HG02852 (cell line): Measurements from ENCODE around the gene UBL4A.
A peak's percentile ranks its signal among the peaks of the same experiment; 100 is the strongest.

Source experiments
- ATAC-seq: cut with Tn5 transposase; IDR thresholded peaks from one replicate; pipeline ENCODE4 v1.9.1; 2021; ENCODE audit warnings: mild to moderate bottlenecking, moderate library complexity; ENCODE audit not compliant: unreplicated experiment

UBL4A gene

DNA sequence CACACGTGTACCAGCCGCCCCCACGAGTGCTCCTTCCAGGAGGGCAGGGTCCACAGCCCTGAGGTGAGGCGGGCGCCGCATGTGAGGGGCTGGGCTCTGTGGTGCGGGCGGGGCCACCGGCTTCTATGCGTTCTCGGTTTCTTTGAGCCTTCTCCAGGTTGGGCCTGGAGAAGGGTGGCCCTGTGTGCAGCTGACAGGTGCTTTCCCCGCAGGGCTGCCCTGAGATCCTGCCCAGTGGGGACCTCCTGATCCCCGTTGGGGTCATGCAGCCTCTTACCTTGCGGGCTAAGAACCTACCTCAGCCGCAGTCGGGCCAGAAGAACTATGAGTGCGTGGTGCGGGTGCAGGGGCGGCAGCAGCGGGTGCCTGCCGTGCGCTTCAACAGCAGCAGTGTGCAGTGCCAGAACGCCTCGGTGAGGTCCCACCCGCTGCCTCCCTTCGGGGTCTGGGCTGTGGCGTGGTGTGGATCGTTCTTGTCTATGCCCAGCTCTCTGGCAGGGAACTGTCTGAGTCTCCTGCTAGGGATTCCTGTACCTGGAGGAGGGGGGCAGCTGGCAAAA lies 21.5 kb downstream of the UBL4A start:
- no peak for ATAC-seq

GRCh38 chrX:154463611-154464220 lies 22.7 kb downstream of the UBL4A start:
- ATAC-seq: no peak

DNA sequence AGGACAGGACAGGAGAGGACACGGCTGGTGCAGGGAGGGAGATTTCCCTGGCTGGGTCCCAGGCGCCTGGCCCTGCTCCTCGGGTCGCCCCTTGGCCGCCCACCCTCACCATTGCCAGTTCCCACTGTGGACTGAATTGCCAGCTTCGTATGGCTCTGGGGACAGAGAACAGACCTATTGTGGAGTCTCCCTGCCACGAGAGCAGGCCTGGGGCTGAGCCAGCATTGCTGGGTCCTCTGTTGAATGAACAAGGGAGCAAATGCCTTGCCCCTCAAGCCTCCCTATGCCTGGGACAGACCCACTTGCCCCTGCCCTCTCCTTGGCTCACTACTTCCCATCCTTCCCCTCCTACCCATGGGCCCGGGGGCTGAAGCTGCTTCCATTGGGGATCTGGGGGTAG lies 24.0 kb downstream of the UBL4A start:
- ATAC-seq: no peak

DNA sequence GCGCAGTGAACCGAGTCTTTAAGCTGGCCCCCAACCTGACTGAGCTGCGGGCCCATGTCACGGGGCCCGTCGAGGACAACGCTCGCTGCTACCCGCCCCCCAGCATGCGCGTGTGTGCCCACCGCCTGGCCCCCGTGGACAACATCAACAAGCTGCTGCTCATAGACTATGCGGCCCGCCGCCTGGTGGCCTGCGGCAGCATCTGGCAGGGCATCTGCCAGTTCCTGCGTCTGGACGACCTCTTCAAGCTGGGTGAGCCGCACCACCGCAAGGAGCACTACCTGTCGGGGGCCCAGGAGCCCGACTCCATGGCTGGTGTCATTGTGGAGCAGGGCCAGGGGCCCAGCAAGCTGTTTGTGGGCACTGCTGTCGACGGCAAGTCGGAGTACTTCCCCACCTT lies 26.1 kb downstream of the UBL4A start:
- ATAC-seq: no peak

DNA sequence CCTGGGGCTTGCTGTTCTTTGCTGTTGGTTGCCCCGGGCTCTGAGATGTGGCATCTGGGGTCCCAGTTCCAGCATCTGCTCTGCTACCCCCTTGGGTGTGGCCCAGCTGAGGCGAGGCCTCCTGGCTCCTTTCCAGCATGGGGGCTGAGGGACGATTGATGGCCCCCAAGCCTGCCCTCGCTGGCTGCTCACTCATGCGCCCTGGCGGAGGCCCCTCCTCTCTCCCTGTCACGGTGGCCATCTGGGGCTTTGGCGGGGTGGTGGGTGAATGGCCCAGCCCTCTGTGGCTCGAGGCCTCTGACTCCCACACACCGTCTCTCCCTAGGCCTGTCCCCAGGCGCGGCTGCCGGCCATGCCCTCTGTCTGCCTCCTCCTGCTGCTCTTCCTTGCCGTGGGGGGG lies 26.6 kb downstream of the UBL4A start:
- no peak for ATAC-seq

DNA sequence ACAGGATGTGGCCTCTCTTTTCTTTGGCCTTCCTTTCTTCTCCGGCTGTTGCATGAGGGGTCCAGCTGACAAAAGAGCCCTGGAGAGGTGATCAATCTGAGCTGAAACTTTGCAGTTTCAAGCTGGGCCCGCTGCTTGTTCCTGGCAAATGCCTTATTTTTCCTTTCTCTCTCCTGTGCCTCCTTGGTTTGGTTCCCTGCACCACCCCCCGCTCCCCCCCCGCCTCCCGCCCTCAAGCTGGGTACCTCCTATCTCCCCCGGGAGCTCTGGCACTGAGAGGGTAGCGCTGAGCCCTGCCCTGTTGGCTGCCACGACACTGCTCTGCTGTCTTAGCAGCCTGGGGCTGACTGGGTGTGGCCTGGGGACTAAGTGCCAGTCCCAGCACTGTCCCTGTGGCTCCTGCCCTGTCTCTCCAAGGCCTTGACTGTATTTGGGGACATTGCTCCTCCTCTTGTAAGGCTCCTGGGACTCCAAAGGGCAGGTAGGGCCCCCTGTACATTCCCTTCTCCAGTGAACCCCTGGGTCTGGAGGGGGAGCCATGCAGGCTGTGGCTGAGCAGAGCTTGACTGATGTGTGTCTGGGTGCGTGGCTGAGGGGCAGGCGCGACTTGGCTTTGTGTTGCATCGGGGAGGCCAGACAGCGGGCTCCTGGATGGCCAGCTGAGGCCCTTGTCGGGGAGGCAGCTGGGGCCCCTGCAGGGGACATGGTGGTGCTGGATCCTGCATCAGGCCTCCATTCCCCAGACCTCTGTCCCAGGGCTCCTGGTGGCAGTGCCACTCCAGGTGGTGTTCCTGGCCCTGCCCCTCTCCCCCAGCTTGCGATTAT lies 27.2 kb downstream of the UBL4A start:
- no peak for ATAC-seq

GRCh38 chrX:154458116-154458953 lies 28.1 kb downstream of the UBL4A start, which contains the start of gene PLXNA3:
TSS of gene PLXNA3 (plus strand) at chrX:154458281. CDS start at chrX:154460184, 1,903 bp downstream.
- ATAC-seq: peak; percentile 60

- peak; percentile 40 for ATAC-seq
Measured at GRCh38 chrX:154457491-154458115, 28.8 kb downstream of the UBL4A start.

DNA sequence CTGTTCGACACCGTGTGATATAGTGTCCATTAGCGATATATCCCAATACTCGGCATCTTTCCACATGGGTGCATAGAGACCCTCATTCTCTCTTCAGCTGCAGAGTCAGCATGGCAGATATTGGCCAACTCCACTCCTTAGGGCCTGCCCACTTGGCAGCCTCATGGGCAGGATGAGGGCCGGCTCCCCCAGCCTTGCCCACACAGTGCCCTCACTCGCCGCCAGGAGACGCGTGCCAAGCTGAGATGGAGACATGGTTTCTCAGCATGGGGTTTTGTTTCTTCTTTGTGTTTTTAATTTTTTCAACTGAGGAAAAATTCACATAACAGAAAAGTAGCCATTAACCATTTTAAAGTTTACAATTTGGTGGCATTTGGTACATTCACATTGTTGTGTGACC lies 33.6 kb downstream of the UBL4A start:
- ATAC-seq: no peak

GRCh38 chrX:154450312-154450711 lies 36.1 kb downstream of the UBL4A start:
- ATAC-seq: no peak

DNA sequence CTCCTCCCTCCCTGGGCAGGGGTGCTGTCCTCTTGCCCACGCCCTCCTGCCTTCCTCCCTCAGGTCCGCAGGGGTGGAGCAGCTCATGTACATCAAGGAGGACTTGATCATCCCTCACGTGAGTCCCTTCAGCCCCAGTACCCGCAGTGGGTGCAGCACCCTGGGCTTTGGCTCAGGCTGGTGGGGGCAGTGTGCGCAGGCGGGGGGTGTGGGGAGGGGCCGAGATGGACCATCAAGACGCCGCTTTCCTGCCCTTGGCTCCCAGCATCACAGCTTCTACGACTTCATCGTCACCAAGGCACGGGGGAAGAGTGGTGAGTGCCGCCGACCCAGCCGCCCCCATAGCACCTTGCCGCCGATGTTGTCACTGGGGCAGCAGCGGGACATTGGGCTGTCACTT lies 36.8 kb downstream of the UBL4A start:
- no peak for ATAC-seq

GRCh38 chrX:154448484-154448883 lies 37.9 kb downstream of the UBL4A start:
- ATAC-seq: no peak

DNA sequence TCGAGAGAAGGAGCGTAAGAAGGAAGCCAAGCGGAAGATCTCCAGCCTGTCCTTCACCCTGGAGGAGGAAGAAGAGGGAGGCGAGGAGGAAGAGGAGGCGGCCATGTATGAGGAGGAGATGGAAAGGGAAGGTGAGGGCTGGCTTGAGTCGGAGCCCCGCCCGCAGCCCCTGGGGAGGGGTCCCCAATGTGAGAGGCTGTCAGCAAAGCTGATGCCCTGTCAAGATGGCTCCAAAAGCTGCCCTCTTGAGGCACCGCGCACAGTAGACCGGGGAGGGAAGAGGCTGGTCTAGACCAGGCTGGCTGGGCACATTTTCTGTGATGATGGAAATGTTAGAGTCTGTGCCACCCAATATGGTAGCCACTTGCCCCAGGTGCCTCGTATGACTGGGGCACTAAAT lies 40.0 kb downstream of the UBL4A start:
- ATAC-seq: no peak

DNA sequence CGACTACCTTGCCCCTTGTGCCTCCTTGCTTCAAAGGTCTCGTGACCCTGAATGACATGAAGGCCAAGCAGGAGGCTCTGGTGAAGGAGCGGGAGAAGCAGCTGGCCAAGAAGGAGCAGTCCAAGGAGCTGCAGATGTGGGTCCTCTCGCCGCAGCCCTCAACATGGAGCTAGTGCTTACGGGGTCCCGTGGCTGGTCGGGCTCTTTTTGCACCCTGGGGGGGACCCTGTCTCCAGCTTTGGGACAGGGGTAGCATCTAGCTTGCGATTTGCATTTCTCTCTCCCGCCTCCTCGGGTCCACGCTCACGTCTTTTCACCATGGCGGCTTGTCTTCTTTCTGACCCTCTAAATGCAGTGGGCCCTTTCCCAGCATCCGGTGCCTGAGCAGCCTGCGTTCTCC lies 40.6 kb downstream of the UBL4A start:
- ATAC-seq: no peak

- no peak for ATAC-seq
Measured at GRCh38 chrX:154444755-154445246, 41.6 kb downstream of the UBL4A start.

- ATAC-seq: peak; percentile 72
Measured at GRCh38 chrX:154443992-154444754, 42.2 kb downstream of the UBL4A start, which contains the start of gene FAM50A. TSS of gene FAM50A (plus strand) at chrX:154444141. CDS start at chrX:154444236, 95 bp downstream.

DNA sequence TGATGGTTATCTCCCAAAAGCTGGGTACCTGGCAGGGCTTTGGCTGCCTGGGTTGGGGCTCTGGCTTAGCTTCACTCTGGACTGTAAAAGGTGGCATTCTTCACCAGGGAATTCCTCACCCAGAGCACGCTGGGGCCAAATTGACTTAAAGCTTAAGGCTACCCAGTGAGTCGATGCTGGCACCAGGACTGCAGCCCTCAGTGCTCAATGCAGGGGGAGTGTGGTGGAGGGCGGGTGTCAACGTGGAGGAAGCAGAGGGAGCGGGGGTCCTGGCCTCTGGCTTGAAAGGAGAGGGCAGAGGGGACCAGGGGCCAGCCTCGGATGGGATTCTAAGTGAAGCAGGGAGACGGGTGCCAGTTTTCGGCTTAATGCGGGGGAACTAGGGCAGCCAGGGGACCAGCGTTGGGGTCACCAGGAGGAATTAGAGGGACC lies 42.9 kb downstream of the UBL4A start:
- ATAC-seq: no peak

GRCh38 chrX:154441984-154442707 lies 44.3 kb downstream of the UBL4A start:
- no peak for ATAC-seq

- no peak for ATAC-seq
Measured at GRCh38 chrX:154441564-154441963, 44.9 kb downstream of the UBL4A start.
